Activated CD8-positive, alpha-beta memory T cell treated with anti-CD3 and anti-CD28 coated beads for 4 hours (primary cell): Measurements from ENCODE around the gene LRBA.
"Not testable (repeated sequence)": the region's sequence is repeated elsewhere in the genome, so short reads cannot be mapped to it uniquely, and the experiment has no call there.

Source experiments
- DNase-seq, 2 donors: peaks; one replicate each; pipeline ENCODE4 v3.0.0-alpha.2; 2020; ENCODE audit warnings: low read depth in 2 of 2

Gene LRBA

DNA sequence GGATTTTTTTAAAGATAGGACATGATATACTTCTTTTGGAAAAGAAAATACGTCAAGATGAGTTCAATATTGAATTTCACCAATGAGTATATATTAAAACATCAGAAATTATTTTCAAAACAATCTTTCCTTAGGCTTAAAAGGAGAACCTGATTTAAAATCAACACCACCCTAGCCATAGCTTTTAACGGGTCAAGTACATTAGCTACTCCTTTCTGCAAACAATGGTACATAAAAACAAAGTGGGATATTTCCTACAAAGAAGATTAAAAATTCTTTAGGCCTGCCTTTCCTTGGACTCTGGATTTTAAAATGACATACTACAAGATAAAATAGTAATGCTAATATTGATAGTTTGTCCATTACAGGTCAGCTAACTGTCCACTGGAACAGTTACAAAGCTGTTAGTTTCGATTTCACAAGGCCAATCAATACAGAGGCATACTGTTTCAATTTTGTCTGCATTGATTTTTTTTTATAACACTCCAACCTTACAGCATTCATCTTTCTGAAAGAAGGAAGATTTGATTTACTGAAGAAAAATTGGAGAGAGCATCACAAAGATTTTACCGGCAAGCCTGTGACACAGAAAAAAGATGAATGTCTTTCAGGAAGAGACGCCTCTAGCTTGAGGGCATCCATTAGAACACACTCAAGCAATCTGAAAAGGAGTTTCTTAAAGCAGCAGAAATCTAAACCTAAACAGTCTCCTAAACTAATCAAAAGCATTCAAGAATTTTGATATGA is 335.9 kb downstream of the LRBA start:
- DNase-seq, result no peak

GRCh38 chr4:150673793-150674192 is 341.3 kb downstream of the LRBA start:
- no peak for DNase-seq

- DNase-seq, result no peak
Observed at GRCh38 chr4:150668824-150669223, 346.3 kb downstream of the LRBA start.

GRCh38 chr4:150664935-150665334 is 350.1 kb downstream of the LRBA start:
- DNase-seq, result no peak

- no peak for DNase-seq
Observed at GRCh38 chr4:150662686-150663085, 352.4 kb downstream of the LRBA start.

DNA sequence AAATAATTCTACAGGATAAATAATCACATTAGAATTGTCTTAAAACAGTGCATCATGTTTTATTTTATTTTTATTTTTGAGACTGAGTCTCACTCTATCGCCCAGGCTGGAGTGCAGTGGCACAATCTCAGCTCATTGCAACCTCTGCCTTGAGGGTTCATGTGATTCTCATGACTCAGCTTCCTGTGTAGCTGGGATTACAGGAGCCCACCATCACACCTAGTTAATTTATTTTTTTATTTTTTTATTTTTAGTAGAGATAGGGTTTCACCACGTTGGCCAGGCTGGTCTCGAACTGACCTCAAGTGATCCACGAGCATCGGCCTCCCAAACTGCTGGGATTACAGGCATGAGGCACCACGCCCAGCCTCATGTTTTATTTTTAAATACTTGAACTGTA is 353.5 kb downstream of the LRBA start:
- DNase-seq, result not testable (repeated sequence)

DNA sequence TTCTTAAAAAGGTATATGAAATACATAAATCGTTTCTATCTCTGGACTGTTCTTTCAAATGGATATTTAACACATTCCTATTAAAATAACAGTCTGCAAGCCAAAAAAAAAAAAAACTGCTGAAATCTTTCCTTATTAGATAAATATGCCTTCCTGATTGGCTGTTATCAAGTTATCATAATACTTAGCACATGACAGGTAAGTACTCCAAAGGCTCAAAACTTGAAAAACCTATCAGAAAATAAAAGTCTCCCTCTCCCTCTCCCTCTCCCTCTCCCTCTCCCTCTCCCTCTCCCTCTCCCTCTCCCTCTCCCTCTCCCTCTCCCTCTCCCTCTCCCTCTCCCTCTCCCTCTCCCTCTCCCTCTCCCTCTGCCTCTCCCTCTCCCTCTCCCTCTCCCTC is 356.8 kb downstream of the LRBA start:
- not testable (repeated sequence) for DNase-seq

GRCh38 chr4:150656891-150657290 is 358.2 kb downstream of the LRBA start:
- DNase-seq, result no peak

DNA sequence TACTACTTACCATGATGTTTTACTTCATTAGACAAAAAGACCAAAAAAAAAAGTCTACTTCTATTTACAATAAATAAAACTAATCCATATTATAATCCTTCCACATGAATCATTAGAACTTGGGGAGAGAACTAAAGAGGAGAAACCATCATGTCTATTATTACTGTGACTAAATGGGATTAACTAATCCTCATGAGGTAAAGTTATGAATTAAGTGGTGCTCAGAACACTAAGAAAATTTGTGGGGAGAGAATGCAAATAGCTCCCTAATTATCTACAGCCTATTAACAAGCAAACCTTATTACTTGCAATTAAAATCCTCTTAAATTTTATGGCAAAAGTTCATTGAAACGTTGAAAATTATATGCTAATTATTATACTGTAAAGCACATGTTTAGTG is 364.3 kb downstream of the LRBA start:
- no peak for DNase-seq

DNA sequence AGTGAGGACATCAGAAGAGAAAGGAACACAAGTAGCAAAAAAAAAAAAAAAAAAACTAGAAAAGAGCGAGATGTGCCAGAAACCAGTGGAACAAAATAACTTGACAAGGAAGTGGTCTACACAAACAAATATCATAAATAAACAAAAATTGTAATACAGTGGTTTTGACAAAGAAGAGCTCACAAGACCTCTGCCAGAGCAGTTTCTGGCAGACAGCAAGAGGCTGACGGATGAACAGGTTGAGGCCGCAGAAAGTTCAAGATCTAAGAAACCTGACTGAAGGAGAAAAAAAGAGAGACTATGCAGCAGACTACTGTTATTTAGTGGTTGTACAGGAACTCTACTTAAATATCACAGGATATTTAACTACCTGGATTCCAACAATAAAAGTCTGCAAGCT is 367.0 kb downstream of the LRBA start:
- DNase-seq, result no peak

DNA sequence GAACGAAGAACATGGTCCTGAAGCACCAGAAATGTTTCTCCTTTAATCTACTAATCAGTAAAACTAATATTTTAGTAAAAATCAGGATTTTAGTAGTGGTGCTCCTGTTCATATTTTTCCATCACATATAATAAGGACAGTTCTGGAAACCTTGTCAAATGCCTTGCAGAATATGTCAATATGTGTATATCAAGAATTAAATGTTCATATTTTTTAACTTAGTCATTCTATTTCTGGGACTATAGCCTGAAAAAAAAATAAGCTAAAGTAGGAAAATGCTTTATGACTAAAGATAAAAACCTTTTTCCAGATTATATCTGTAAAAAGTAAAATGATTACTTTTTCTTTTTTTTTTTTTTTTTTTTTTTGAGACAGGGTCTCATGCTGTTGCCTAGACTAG is 368.1 kb downstream of the LRBA start:
- DNase-seq, result no peak

DNA sequence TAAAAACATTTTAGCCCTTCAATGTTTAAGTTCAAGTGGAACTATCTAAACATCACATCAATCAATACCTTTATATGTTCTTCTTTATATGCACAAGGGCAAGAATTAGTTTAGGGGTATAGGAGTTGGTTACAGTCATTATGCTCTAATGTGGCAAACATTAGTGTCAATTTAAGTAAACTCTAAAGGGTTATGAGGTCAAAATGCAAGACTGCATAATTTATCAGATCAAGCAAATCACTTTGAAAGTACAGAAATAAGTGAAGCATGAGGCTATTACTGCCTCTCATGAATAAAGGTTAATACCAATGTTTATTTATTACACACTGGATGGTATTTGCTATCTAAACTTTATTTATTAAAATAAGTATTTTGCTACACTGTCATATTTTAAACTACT is 373.5 kb downstream of the LRBA start:
- DNase-seq, result no peak

GRCh38 chr4:150632639-150633038 is 382.4 kb downstream of the LRBA start:
- no peak for DNase-seq

- DNase-seq, result no peak
Observed at GRCh38 chr4:150628073-150628472, 387.0 kb downstream of the LRBA start.

- no peak for DNase-seq
Observed at GRCh38 chr4:150625033-150625432, 390.1 kb downstream of the LRBA start.

- no peak for DNase-seq
Observed at GRCh38 chr4:150624055-150624454, 391.0 kb downstream of the LRBA start.

- DNase-seq, result no peak
Observed at GRCh38 chr4:150619042-150619441, 396.0 kb downstream of the LRBA start.

DNA sequence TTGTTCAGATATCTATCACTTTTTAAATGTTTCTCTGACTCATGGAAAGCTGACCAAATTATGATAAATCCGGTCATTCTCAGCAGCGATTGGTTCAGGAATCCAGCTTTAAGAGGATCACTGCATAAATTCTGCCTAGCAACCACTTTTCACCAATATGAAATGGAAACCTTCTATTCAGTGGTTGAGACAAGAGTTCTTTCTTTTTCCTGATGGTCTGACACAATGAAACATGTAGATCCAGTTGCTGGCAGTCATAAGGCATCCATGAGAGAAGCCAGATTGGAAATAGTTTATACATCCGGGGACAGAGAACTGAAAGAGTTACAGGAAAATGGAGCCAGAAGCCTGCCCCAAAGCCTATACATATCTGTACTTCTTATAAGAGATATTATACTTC is 406.0 kb downstream of the LRBA start:
- no peak for DNase-seq

GRCh38 chr4:150600812-150601445 is 414.2 kb downstream of the LRBA start:
- DNase-seq, result no peak

GRCh38 chr4:150599547-150599946 is 415.5 kb downstream of the LRBA start:
- no peak for DNase-seq

GRCh38 chr4:150598909-150599308 is 416.2 kb downstream of the LRBA start:
- DNase-seq, result no peak

DNA sequence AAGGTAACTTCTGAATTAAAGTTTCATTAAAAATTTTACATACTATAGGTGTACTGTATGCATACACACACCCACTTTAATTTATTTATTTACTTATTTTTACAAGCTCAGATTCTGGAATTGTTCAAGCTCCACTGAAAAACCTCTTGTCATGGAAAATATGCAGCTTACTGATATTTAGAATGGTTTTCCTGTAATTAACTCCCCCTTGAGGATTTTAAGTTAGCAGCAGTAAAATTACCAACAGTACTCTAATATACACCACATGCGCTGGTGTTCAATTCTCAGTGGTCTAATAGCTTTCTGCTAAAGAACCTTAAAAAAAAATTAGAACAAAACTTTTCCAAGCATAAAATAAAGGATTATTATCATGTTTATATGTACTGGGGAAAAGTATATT is 421.1 kb downstream of the LRBA start:
- DNase-seq, result no peak

- DNase-seq, result no peak
Observed at GRCh38 chr4:150591904-150592303, 423.2 kb downstream of the LRBA start.

GRCh38 chr4:150591406-150591805 is 423.7 kb downstream of the LRBA start:
- DNase-seq, result no peak
